PFSK-1 (cell line): ENCODE measurements around the gene NBL1.

Experiments
- FOXP2 ChIP-seq: optimal IDR thresholded peaks from 2 replicates; pipeline ENCODE3; 2011; ENCODE audit warnings: borderline replicate concordance, control low read depth, inconsistent platforms; ENCODE audit not compliant: insufficient read depth; ENCODE audit errors: extremely low read length, extremely low read depth
- POLR2AphosphoS5 ChIP-seq: IDR thresholded peaks from 2 replicates; pipeline ENCODE4 v1.6.1; 2012; ENCODE audit warnings: low read depth, mild to moderate bottlenecking, control low read depth, low read length, moderate library complexity
- SIN3A ChIP-seq: IDR thresholded peaks from 2 replicates; pipeline ENCODE4 v1.6.1; 2012; ENCODE audit warnings: mild to moderate bottlenecking, low read length, moderate library complexity, borderline replicate concordance; ENCODE audit not compliant: insufficient read depth
- TAF1 ChIP-seq: IDR thresholded peaks from 2 replicates; pipeline ENCODE4 v1.6.1; 2012; ENCODE audit warnings: low read length, control low read depth, borderline replicate concordance; ENCODE audit not compliant: insufficient read depth
- TF ChIP-seq, protein P1 (sequence below), 2 experiments: IDR thresholded peaks; 2 replicates each; pipeline versions ENCODE4 v1.6.1 to v1.8.0; 2011 to 2012; ENCODE audit warnings: low read depth in 2 of 2, low read length in 2 of 2, control low read depth in 1 of 2, inconsistent platforms in 1 of 2, mild to moderate bottlenecking in 1 of 2, moderate library complexity in 1 of 2; ENCODE audit not compliant: insufficient read depth in 1 of 2

Gene NBL1

DNA sequence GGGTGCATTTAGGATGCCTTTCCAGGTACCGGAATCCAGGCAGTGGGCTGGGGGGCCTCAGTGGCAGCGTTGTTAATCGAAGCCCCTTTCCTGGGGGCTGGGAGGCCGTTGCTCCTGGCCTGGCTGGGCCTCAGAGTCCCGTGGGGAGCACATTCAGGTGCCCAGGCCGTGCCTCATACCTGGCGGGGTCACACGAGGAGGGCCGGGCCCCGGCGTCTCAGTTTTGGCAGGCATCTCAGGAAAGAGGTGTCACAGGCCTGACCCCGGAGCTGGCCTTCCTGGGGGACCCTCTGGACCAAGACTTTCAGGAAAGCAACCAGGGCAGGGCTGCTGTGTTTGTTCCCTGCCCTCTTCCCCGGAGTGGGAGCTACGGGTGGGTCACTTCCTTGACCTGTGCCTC lies 4.1 kb downstream of the NBL1 start:
- TF ChIP-seq FOXP2: no peak
- no peak for TF ChIP-seq POLR2AphosphoS5
- TF ChIP-seq, protein P1, sequence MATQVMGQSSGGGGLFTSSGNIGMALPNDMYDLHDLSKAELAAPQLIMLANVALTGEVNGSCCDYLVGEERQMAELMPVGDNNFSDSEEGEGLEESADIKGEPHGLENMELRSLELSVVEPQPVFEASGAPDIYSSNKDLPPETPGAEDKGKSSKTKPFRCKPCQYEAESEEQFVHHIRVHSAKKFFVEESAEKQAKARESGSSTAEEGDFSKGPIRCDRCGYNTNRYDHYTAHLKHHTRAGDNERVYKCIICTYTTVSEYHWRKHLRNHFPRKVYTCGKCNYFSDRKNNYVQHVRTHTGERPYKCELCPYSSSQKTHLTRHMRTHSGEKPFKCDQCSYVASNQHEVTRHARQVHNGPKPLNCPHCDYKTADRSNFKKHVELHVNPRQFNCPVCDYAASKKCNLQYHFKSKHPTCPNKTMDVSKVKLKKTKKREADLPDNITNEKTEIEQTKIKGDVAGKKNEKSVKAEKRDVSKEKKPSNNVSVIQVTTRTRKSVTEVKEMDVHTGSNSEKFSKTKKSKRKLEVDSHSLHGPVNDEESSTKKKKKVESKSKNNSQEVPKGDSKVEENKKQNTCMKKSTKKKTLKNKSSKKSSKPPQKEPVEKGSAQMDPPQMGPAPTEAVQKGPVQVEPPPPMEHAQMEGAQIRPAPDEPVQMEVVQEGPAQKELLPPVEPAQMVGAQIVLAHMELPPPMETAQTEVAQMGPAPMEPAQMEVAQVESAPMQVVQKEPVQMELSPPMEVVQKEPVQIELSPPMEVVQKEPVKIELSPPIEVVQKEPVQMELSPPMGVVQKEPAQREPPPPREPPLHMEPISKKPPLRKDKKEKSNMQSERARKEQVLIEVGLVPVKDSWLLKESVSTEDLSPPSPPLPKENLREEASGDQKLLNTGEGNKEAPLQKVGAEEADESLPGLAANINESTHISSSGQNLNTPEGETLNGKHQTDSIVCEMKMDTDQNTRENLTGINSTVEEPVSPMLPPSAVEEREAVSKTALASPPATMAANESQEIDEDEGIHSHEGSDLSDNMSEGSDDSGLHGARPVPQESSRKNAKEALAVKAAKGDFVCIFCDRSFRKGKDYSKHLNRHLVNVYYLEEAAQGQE (IDR thresholded peaks at IDR 0.05; ENCODE audit: insufficient read depth in 1 of 2, low read depth in 2 of 2, low read length in 2 of 2): no peak
- no peak for TF ChIP-seq TAF1
- no peak for TF ChIP-seq SIN3A

DNA sequence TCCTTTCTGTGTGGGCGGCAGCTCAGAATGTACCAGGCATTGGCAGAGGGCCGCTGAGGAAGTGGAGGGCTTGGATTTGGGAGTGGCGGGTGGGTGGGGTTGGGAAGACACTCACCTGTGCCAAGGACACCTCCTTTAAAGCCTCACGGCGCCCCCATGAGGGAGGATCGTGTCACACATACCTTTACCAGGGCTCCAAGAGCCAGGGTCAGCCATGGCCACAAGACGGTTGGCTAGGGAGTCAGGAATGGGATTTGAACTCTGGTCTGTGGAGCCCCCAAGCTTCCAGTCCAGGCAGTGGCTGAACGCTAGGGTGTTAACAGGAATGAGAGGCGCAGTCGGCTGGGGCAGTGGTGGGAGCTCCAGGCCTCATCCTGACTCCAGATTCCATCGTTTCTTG lies 4.6 kb downstream of the NBL1 start:
- TF ChIP-seq, protein P1 (IDR thresholded peaks at IDR 0.05; ENCODE audit: insufficient read depth in 1 of 2, low read depth in 2 of 2, low read length in 2 of 2): no peak
- no peak for TF ChIP-seq POLR2AphosphoS5
- TF ChIP-seq FOXP2: no peak
- no peak for TF ChIP-seq TAF1
- TF ChIP-seq SIN3A: no peak

DNA sequence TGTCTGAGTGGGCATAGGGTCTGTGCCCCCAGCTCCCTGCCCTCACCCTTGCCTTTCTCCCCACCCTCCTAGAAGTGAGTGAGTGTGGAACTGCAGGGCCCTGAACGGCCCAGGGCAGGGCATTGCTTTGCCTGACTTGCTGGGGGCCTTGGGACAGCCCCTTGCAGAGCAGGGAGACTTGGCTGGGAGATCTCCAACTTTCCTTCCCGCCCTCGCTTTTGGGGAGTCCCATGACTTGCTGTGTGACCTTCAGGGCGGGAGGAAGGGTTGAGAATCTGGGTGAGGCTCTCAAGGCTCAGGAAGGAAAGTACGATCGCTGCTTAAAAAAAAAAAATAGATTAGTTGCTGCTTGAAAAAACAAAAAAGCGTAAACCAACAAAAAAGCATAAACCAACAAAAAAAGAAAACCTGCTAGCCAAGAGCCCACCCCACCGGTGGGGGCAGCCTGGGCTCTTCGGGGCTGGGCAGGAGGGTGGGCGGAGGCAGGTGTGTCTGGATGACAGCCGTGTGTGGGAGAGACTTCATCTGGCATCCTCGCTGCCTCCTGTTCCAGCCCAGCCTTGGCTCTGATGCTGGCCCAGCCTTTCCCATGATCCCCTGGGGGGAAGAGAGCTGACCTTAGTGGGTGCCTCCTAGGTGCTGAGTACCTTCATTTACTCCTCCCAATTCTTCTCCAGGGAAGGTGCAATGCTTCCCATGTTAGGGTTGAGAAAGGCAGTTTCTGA lies 6.5 kb downstream of the NBL1 start:
- TF ChIP-seq FOXP2 (no peak), POLR2AphosphoS5 (no peak), TAF1 (no peak), SIN3A (no peak)
- TF ChIP-seq, protein P1 (IDR thresholded peaks at IDR 0.05; ENCODE audit: insufficient read depth in 1 of 2, low read depth in 2 of 2, low read length in 2 of 2): no peak

DNA sequence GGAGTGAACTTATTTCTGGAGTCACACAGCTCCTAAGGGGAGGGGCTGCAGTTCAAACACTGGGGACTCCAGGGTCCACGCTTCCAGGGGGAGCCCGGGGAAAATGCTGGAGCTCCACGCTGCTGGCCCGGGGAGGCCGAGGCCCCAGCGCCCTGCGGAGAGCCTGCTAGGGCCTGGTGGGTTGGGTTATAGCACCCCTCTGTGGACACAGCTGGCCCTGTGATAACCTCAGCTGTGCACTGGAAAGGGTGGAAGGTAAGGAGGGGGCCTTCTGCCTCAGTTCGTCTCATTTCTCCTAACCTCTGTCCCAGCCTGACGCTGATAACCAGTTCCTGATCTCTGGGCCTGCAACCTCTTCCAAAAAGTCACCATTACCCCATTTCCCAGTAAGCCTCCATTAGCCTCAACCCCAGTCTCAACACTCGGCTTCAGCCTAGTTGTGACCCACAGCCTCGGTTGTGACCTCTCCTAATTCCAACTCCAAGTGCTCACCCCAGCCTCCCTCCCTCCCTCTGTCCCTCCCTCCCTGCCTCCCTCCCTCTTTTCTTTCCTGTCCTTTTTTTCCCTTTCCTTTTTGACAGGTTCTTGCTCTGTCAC lies 7.1 kb downstream of the NBL1 start:
- TF ChIP-seq, protein P1 (IDR thresholded peaks at IDR 0.05; ENCODE audit: insufficient read depth in 1 of 2, low read depth in 2 of 2, low read length in 2 of 2): no peak
- TF ChIP-seq FOXP2: no peak
- TF ChIP-seq POLR2AphosphoS5: no peak
- TF ChIP-seq SIN3A: no peak
- TF ChIP-seq TAF1: no peak
